GM18951 (cell line): ENCODE results near the gene LRFN2.

Source experiments
- POLR2A ChIP-seq: IDR thresholded peaks from 4 replicates; pipeline ENCODE4 v1.6.1; 2011; ENCODE audit warnings: mild to moderate bottlenecking; ENCODE audit not compliant: insufficient read length, insufficient read depth; ENCODE audit errors: extremely low read depth
- in situ Hi-C: fragments of 300-500 bp; cut with MboI; formaldehyde crosslinking; loops from one replicate; pipeline ENCODE4 v1.12.0; 2022; ENCODE audit warnings: low sequenced_read_pairs, mixed read lengths, inconsistent platforms; ENCODE audit not compliant: unreplicated experiment

The LRFN2 gene

GRCh38 chr6:40392589-40392988 lies 194.6 kb downstream of the LRFN2 start:
- TF ChIP-seq POLR2A: no peak
- in situ Hi-C loops: no loop called here

GRCh38 chr6:40391851-40392517 lies 195.2 kb downstream of the LRFN2 start:
- TF ChIP-seq POLR2A: no peak
- in situ Hi-C loops: no loop called here

GRCh38 chr6:40391086-40391485 lies 196.1 kb downstream of the LRFN2 start:
- in situ Hi-C loops: no loop called here
- no peak for TF ChIP-seq POLR2A

- no peak for TF ChIP-seq POLR2A
- in situ Hi-C loops: no loop called here
These were observed 196.9 kb downstream of the LRFN2 start for GRCh38 chr6:40390144-40390800.

- in situ Hi-C loops: no loop called here
- no peak for TF ChIP-seq POLR2A
These were observed 197.9 kb downstream of the LRFN2 start for GRCh38 chr6:40389254-40389653.

GRCh38 chr6:40387871-40388264 lies 199.3 kb downstream of the LRFN2 start:
- in situ Hi-C loops: no loop called here

GRCh38 chr6:40387127-40387870 lies 199.9 kb downstream of the LRFN2 start:
- in situ Hi-C loops: no loop called here

More at GRCh38 chr6:40387871-40388264, 199.3 kb downstream of the LRFN2 start:
- TF ChIP-seq POLR2A: no peak

GRCh38 chr6:40386200-40386599 lies 201.0 kb downstream of the LRFN2 start:
- no peak for TF ChIP-seq POLR2A
- in situ Hi-C loops: no loop called here

More at GRCh38 chr6:40387127-40387870, 199.9 kb downstream of the LRFN2 start:
- no peak for TF ChIP-seq POLR2A

- in situ Hi-C loops: no loop called here
- no peak for TF ChIP-seq POLR2A
These were observed 203.6 kb downstream of the LRFN2 start for GRCh38 chr6:40383348-40384115.

- in situ Hi-C loops: no loop called here
- TF ChIP-seq POLR2A: no peak
These were observed 206.9 kb downstream of the LRFN2 start for GRCh38 chr6:40380271-40380670.

- in situ Hi-C loops: no loop called here
- TF ChIP-seq POLR2A: no peak
These were observed 207.4 kb downstream of the LRFN2 start for GRCh38 chr6:40379811-40380210.

GRCh38 chr6:40378725-40379074 lies 208.5 kb downstream of the LRFN2 start:
- in situ Hi-C loops: no loop called here
- no peak for TF ChIP-seq POLR2A
